ENCODE measurements around the gene ZNF860. TPM values are rescaled to one million over a fixed set of nuclear protein-coding genes. Genes with fewer than 3 reads are reported as not detected.

Gene ZNF860
- total and polyA plus RNA-seq, 3 experiments from 2014 or later: 0.16 TPM; not detected in 2

- no peak overlapping the region for H3K27ac Mint-ChIP-seq
- CTCF ChIA-PET: no interaction called here
- Histone ChIP-seq H3K4me1 (ENCODE audit: insufficient read depth, low read length) (peaks cover 5% of the 10 kb centered on the region), H3K9me3 (ENCODE audit: low read length) (no peaks in the 10 kb centered on the region), H3K36me3 (ENCODE audit: insufficient read depth, low read length) (no peaks in the 10 kb centered on the region), H3K27me3 (ENCODE audit: insufficient read depth, low read length, poor library complexity, severe bottlenecking) (peaks cover 9% of the 10 kb centered on the region), H3K27ac (ENCODE audit: low read depth, low read length) (no peak overlapping the region), H3K4me3 (ENCODE audit: low read length) (no peak overlapping the region)
- H3K4me1 Mint-ChIP-seq: peaks cover 7 to 14% (median 13%) of the 10 kb centered on the region in 3 donors
- H3K4me3 Mint-ChIP-seq: no peak overlapping the region
- H3K27me3 Mint-ChIP-seq: peaks cover 26 to 76% of the 10 kb centered on the region in 2 donors
- POLR2A ChIA-PET: no interaction called here
- peaks cover 0 to 4% (median 0%) of the 10 kb centered on the region in 5 donors for H3K9me3 Mint-ChIP-seq
- no peaks in the 10 kb centered on the region for H3K36me3 Mint-ChIP-seq
- DNase-seq: no peak
Observed at GRCh38 chr3:31976302-31976701, 5.2 kb upstream of the ZNF860 start.

- H3K9me3 Mint-ChIP-seq: peaks cover 0 to 4% (median 0%) of the 10 kb centered on the region in 5 donors
- Histone ChIP-seq H3K9me3 (ENCODE audit: low read length) (no peaks in the 10 kb centered on the region), H3K4me3 (ENCODE audit: low read length) (no peak overlapping the region), H3K36me3 (ENCODE audit: insufficient read depth, low read length) (no peaks in the 10 kb centered on the region), H3K27me3 (ENCODE audit: insufficient read depth, low read length, poor library complexity, severe bottlenecking) (peaks cover 9% of the 10 kb centered on the region), H3K27ac (ENCODE audit: low read depth, low read length) (no peak overlapping the region), H3K4me1 (ENCODE audit: insufficient read depth, low read length) (peaks cover 5% of the 10 kb centered on the region)
- peaks cover 38 to 86% of the 10 kb centered on the region in 2 donors for H3K27me3 Mint-ChIP-seq
- peaks cover 7 to 19% (median 13%) of the 10 kb centered on the region in 3 donors for H3K4me1 Mint-ChIP-seq
- no peaks in the 10 kb centered on the region for H3K36me3 Mint-ChIP-seq
- POLR2A ChIA-PET: no interaction called here
- no peak overlapping the region for H3K27ac Mint-ChIP-seq
- no peak for DNase-seq
- CTCF ChIA-PET: no interaction called here
- H3K4me3 Mint-ChIP-seq: no peak overlapping the region
Observed at GRCh38 chr3:31977736-31978135, 3.8 kb upstream of the ZNF860 start.

- DNase-seq: no peak
- H3K27ac ChIP-seq (ENCODE audit: low read depth, low read length): no peak overlapping the region
- peaks cover 5% of the 10 kb centered on the region for H3K4me1 ChIP-seq (ENCODE audit: insufficient read depth, low read length)
- Mint-ChIP-seq H3K9me3 (peaks cover 0 to 4% (median 0%) of the 10 kb centered on the region in 5 donors), H3K27ac (no peak overlapping the region), H3K27me3 (peaks cover 40 to 87% of the 10 kb centered on the region in 2 donors), H3K36me3 (no peaks in the 10 kb centered on the region), H3K4me1 (peaks cover 7 to 19% (median 13%) of the 10 kb centered on the region in 3 donors), H3K4me3 (no peak overlapping the region)
- no peaks in the 10 kb centered on the region for H3K9me3 ChIP-seq (ENCODE audit: low read length)
- ChIA-PET POLR2A (no interaction called here), CTCF (no interaction called here)
- H3K4me3 ChIP-seq (ENCODE audit: low read length): no peak overlapping the region
- H3K36me3 ChIP-seq (ENCODE audit: insufficient read depth, low read length): no peaks in the 10 kb centered on the region
- peaks cover 9% of the 10 kb centered on the region for H3K27me3 ChIP-seq (ENCODE audit: insufficient read depth, low read length, poor library complexity, severe bottlenecking)
Observed at GRCh38 chr3:31978553-31978952, 3.0 kb upstream of the ZNF860 start.

- CTCF ChIA-PET: no interaction called here
- Mint-ChIP-seq H3K27me3 (peaks cover 44 to 86% of the 10 kb centered on the region in 2 donors), H3K36me3 (no peaks in the 10 kb centered on the region), H3K27ac (no peak overlapping the region), H3K4me3 (peak overlapping the region; percentile 16 to 60 (median 41)), H3K4me1 (peaks cover 7 to 19% (median 13%) of the 10 kb centered on the region in 3 donors), H3K9me3 (peaks cover 0 to 4% (median 0%) of the 10 kb centered on the region in 5 donors)
- Histone ChIP-seq H3K4me3 (ENCODE audit: low read length) (no peak overlapping the region), H3K27ac (ENCODE audit: low read depth, low read length) (no peak overlapping the region), H3K9me3 (ENCODE audit: low read length) (no peaks in the 10 kb centered on the region), H3K27me3 (ENCODE audit: insufficient read depth, low read length, poor library complexity, severe bottlenecking) (peaks cover 9% of the 10 kb centered on the region), H3K4me1 (ENCODE audit: insufficient read depth, low read length) (peaks cover 5% of the 10 kb centered on the region), H3K36me3 (ENCODE audit: insufficient read depth, low read length) (no peaks in the 10 kb centered on the region)
- DNase-seq: no peak
- POLR2A ChIA-PET: no interaction called here
Observed at GRCh38 chr3:31979001-31979697, 2.4 kb upstream of the ZNF860 start.

- Mint-ChIP-seq H3K27ac (peak overlapping the region in 1 of 8 donors; percentile 26), H3K4me1 (peaks cover 7 to 19% (median 13%) of the 10 kb centered on the region in 3 donors), H3K4me3 (peak overlapping the region; percentile 69 to 80 (median 72)), H3K27me3 (peaks cover 47 to 73% of the 10 kb centered on the region in 2 donors), H3K36me3 (no peaks in the 10 kb centered on the region), H3K9me3 (peaks cover 0 to 4% (median 0%) of the 10 kb centered on the region in 5 donors)
- Histone ChIP-seq H3K36me3 (ENCODE audit: insufficient read depth, low read length) (no peaks in the 10 kb centered on the region), H3K4me3 (ENCODE audit: low read length) (peak overlapping the region; percentile 50), H3K9me3 (ENCODE audit: low read length) (no peaks in the 10 kb centered on the region), H3K27me3 (ENCODE audit: insufficient read depth, low read length, poor library complexity, severe bottlenecking) (peaks cover 5% of the 10 kb centered on the region), H3K4me1 (ENCODE audit: insufficient read depth, low read length) (peaks cover 5% of the 10 kb centered on the region), H3K27ac (ENCODE audit: low read depth, low read length) (no peak overlapping the region)
- ChIA-PET POLR2A (no interaction called here), CTCF (no interaction called here)
- peak in 3 of 5 donors; percentile 13 to 52 (median 26) for DNase-seq
Observed at GRCh38 chr3:31980530-31981205, 882 bp upstream of the ZNF860 start.

- Histone ChIP-seq H3K9me3 (ENCODE audit: low read length) (no peaks in the 10 kb centered on the region), H3K27ac (ENCODE audit: low read depth, low read length) (no peak overlapping the region), H3K4me3 (ENCODE audit: low read length) (no peak overlapping the region), H3K36me3 (ENCODE audit: insufficient read depth, low read length) (no peaks in the 10 kb centered on the region), H3K27me3 (ENCODE audit: insufficient read depth, low read length, poor library complexity, severe bottlenecking) (peaks cover 4% of the 10 kb centered on the region), H3K4me1 (ENCODE audit: insufficient read depth, low read length) (peaks cover 5% of the 10 kb centered on the region)
- no peak for DNase-seq
- H3K4me1 Mint-ChIP-seq: peaks cover 7 to 16% (median 10%) of the 10 kb centered on the region in 3 donors
- H3K4me3 Mint-ChIP-seq: no peak overlapping the region
- peaks cover 35 to 49% of the 10 kb centered on the region in 2 donors for H3K27me3 Mint-ChIP-seq
- CTCF ChIA-PET: no interaction called here
- POLR2A ChIA-PET: no interaction called here
- no peak overlapping the region for H3K27ac Mint-ChIP-seq
- peaks cover 0 to 8% (median 0%) of the 10 kb centered on the region in 5 donors for H3K9me3 Mint-ChIP-seq
- H3K36me3 Mint-ChIP-seq: no peaks in the 10 kb centered on the region
Observed at GRCh38 chr3:31984321-31984720, 2.8 kb downstream of the ZNF860 start.

GRCh38 chr3:31985831-31986230, 4.3 kb downstream of the ZNF860 start:
- Histone ChIP-seq H3K4me1 (ENCODE audit: insufficient read depth, low read length) (no peaks in the 10 kb centered on the region), H3K27me3 (ENCODE audit: insufficient read depth, low read length, poor library complexity, severe bottlenecking) (no peaks in the 10 kb centered on the region), H3K9me3 (ENCODE audit: low read length) (no peaks in the 10 kb centered on the region), H3K36me3 (ENCODE audit: insufficient read depth, low read length) (no peaks in the 10 kb centered on the region), H3K27ac (ENCODE audit: low read depth, low read length) (no peak overlapping the region), H3K4me3 (ENCODE audit: low read length) (no peak overlapping the region)
- H3K9me3 Mint-ChIP-seq: peaks cover 0 to 8% (median 0%) of the 10 kb centered on the region in 5 donors
- DNase-seq: no peak
- no peak overlapping the region for H3K4me3 Mint-ChIP-seq
- no peak overlapping the region for H3K27ac Mint-ChIP-seq
- peaks cover 25 to 40% of the 10 kb centered on the region in 2 donors for H3K27me3 Mint-ChIP-seq
- POLR2A ChIA-PET: no interaction called here
- CTCF ChIA-PET: no interaction called here
- peaks cover 0 to 5% (median 0%) of the 10 kb centered on the region in 3 donors for H3K4me1 Mint-ChIP-seq
- no peaks in the 10 kb centered on the region for H3K36me3 Mint-ChIP-seq

GRCh38 chr3:31988271-31988670, 6.7 kb downstream of the ZNF860 start:
- Mint-ChIP-seq H3K4me3 (no peak overlapping the region), H3K27me3 (peaks cover 15 to 24% of the 10 kb centered on the region in 2 donors), H3K27ac (no peak overlapping the region), H3K9me3 (peaks cover 0 to 14% (median 4%) of the 10 kb centered on the region in 5 donors), H3K36me3 (no peaks in the 10 kb centered on the region), H3K4me1 (no peaks in the 10 kb centered on the region)
- Histone ChIP-seq H3K4me1 (ENCODE audit: insufficient read depth, low read length) (no peaks in the 10 kb centered on the region), H3K27me3 (ENCODE audit: insufficient read depth, low read length, poor library complexity, severe bottlenecking) (no peaks in the 10 kb centered on the region), H3K9me3 (ENCODE audit: low read length) (no peaks in the 10 kb centered on the region), H3K36me3 (ENCODE audit: insufficient read depth, low read length) (no peaks in the 10 kb centered on the region), H3K4me3 (ENCODE audit: low read length) (no peak overlapping the region), H3K27ac (ENCODE audit: low read depth, low read length) (no peak overlapping the region)
- POLR2A ChIA-PET: no interaction called here
- CTCF ChIA-PET: no interaction called here
- DNase-seq: no peak

Measured in CD8-positive, alpha-beta memory T cell (primary cell).